Right lobe of liver (tissue), 6 donors: Measurements from ENCODE around the gene ANKK1. TPM values are rescaled to one million over a fixed set of nuclear protein-coding genes. Genes with fewer than 3 reads are reported as not detected.

ENCODE experiments used
- ATAC-seq, 4 donors: fragments of 200-7000 bp; cut with Tn5 transposase; one replicate each; pipeline ENCODE4 v1.9.1; 2020; ENCODE audit warnings: mild to moderate bottlenecking in 4 of 4, moderate library complexity in 4 of 4
- DNase-seq, 3 donors: peaks; one replicate each; pipeline ENCODE4 v3.0.0-alpha.2; 2020
- H3K27ac ChIP-seq, 3 donors: fragments of 200-600 bp; one replicate each; pipeline ENCODE4 v1.8.0; 2022
- H3K27me3 ChIP-seq, 2 donors: fragments of 200-600 bp; one replicate each; pipeline ENCODE4 v1.8.0; 2022
- H3K36me3 ChIP-seq, 4 donors: fragments of 200-600 bp; sonication (generic) in 1 of 4; one replicate each; pipeline versions ENCODE4 v1.5.1 to v1.8.0; 2017 to 2022; ENCODE audit warnings: control low read depth in 1 of 4
- H3K4me1 ChIP-seq, 4 donors: fragments of 200-600 bp; sonication (generic) in 1 of 4; one replicate each; pipeline versions ENCODE4 v1.5.1 to v1.8.0; 2017 to 2022; ENCODE audit warnings: control low read depth in 1 of 4
- H3K4me3 ChIP-seq, 3 donors: fragments of 200-600 bp; one replicate each; pipeline ENCODE4 v1.8.0; 2022
- H3K9me3 ChIP-seq, 4 donors: fragments of 200-600 bp; sonication (generic) in 1 of 4; one replicate each; pipeline versions ENCODE4 v1.5.1 to v1.8.0; 2017 to 2022; ENCODE audit warnings: control low read depth in 1 of 4
- POLR2A ChIP-seq: fragments of 450-650 bp; IDR thresholded peaks from one replicate; pipeline ENCODE4 v1.6.1; 2017; ENCODE audit warnings: antibody characterized with exemption, mild to moderate bottlenecking
- WGBS: methylation state at CpG from one replicate; pipeline ENCODE4 v1.1.6; 2018; ENCODE audit warnings: low coverage, low lambda C conversion rate; ENCODE audit not compliant: insufficient coverage; ENCODE audit errors: missing lambda C conversion rate; 5-methylcytosine and 5-hydroxymethylcytosine counted together
- intact Hi-C, 2 donors: fragments of 100-400 bp; cut with DNase I; formaldehyde crosslinking; loops; one replicate each; pipeline versions ENCODE4 v1.11.2 to v1.14.1; 2022
- total RNA-seq, 6 experiments: library from RNA; depleted of rRNA in 2 of 6; stranded (reverse); fragments of >200 nt in 2 of 6; fragmentation: NEBNext Ultra II Directional in 3 of 6; extraction: Animal tissue kit (Norgen Biotek cat#: 25700) in 3 of 6; gene quantifications; one replicate each; pipeline versions ENCODE4 v1.1.0 to v1.2.4, GENCODE V29; 2016 to 2023
- TF ChIP-seq, protein P1 (sequence below), 4 donors: fragments of 200-600 bp in 3 of 4; fragments of 450-650 bp in 1 of 4; IDR thresholded peaks; one replicate each; pipeline versions ENCODE4 v1.5.1 to v1.8.0; 2016 to 2022; ENCODE audit warnings: antibody characterized with exemption in 4 of 4, mild to moderate bottlenecking in 2 of 4
- donor health status: DM: no; HTN: yes; CAD: no.
- donor health status: DM: no; HTN: no; CAD: no.
- donor health status: DM: no; HTN: no; CAD: no.
- donor health status: DM: no; HTN: yes; CAD: no.
- donor health status: DM: no; HTN: yes; CAD: no.

Gene ANKK1
- total RNA-seq, 6 experiments from 2014 or later: 0.12 to 0.15 TPM; not detected in 4

GRCh38 chr11:113345978-113346377 lies 41.6 kb upstream of the ANKK1 start:
- DNase-seq (no peak), ATAC-seq (no peak)
- no peak for TF ChIP-seq POLR2A
- TF ChIP-seq, protein P1, sequence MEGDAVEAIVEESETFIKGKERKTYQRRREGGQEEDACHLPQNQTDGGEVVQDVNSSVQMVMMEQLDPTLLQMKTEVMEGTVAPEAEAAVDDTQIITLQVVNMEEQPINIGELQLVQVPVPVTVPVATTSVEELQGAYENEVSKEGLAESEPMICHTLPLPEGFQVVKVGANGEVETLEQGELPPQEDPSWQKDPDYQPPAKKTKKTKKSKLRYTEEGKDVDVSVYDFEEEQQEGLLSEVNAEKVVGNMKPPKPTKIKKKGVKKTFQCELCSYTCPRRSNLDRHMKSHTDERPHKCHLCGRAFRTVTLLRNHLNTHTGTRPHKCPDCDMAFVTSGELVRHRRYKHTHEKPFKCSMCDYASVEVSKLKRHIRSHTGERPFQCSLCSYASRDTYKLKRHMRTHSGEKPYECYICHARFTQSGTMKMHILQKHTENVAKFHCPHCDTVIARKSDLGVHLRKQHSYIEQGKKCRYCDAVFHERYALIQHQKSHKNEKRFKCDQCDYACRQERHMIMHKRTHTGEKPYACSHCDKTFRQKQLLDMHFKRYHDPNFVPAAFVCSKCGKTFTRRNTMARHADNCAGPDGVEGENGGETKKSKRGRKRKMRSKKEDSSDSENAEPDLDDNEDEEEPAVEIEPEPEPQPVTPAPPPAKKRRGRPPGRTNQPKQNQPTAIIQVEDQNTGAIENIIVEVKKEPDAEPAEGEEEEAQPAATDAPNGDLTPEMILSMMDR (IDR thresholded peaks at IDR 0.05): no peak
- WGBS: 82% methylated on average over 5 of the region's 8 CpGs
- H3K4me1 ChIP-seq: no peaks in the 10 kb centered on the region
- H3K27me3 ChIP-seq: no peaks in the 10 kb centered on the region
- peaks cover 0 to 5% (median 0%) of the 10 kb centered on the region in 4 donors for H3K36me3 ChIP-seq
- H3K4me3 ChIP-seq: no peak overlapping the region
- no peaks in the 10 kb centered on the region for H3K9me3 ChIP-seq
- intact Hi-C loops: no loop called here
- no peak overlapping the region for H3K27ac ChIP-seq

GRCh38 chr11:113349528-113349927 lies 38.1 kb upstream of the ANKK1 start:
- intact Hi-C loops: no loop called here
- DNase-seq (no peak), ATAC-seq (no peak)
- H3K27ac ChIP-seq: no peak overlapping the region
- H3K4me1 ChIP-seq: no peaks in the 10 kb centered on the region
- WGBS: 97% methylated on average over 3 of the region's 3 CpGs
- H3K4me3 ChIP-seq: no peak overlapping the region
- H3K9me3 ChIP-seq: no peaks in the 10 kb centered on the region
- H3K36me3 ChIP-seq: peaks cover 0 to 5% (median 0%) of the 10 kb centered on the region in 4 donors
- no peaks in the 10 kb centered on the region for H3K27me3 ChIP-seq
- TF ChIP-seq POLR2A: no peak
- TF ChIP-seq, protein P1 (IDR thresholded peaks at IDR 0.05): no peak

DNA sequence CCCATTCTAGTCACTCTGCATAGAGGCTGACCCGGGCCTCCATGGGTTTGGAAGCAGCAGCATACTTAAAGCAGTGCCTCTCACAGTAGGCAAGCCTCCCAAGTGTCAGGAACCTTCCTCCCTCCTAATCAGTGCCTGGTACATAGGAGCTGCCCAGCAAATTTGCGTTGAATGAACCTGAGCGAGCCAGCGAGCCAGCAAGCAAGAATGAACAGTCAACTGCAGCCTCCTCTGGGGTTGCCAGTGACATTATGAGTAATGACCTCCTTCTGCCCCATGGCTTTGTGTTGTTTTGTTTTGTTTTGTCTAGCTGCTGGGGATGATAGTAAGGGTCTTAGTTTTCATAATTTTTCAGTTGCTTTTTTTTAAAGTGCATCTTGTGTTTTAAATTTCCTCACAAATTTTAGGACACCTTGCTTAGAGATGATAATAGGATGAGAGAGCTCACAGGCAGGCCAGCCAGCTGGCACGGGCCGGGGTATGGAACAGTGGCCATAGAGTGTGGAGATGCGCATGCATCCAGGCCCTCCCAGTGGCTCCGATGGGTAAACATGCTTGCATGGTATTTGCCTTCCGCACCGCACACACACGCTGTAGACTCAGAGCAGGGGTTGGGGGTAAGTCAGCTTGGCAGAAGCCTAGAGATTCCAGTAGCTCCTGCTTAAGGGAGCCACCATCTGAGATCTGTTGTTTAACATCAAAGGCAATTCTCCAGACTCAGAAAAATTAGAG lies 37.1 kb upstream of the ANKK1 start:
- Histone ChIP-seq H3K27ac (no peak overlapping the region), H3K4me3 (no peak overlapping the region), H3K4me1 (no peaks in the 10 kb centered on the region), H3K36me3 (peaks cover 0 to under 1% (median 0%) of the 10 kb centered on the region in 4 donors), H3K9me3 (no peaks in the 10 kb centered on the region), H3K27me3 (no peaks in the 10 kb centered on the region)
- ATAC-seq (no peak), DNase-seq (no peak)
- no peak for TF ChIP-seq POLR2A
- TF ChIP-seq, protein P1 (IDR thresholded peaks at IDR 0.05): no peak
- intact Hi-C loops: no loop called here
- WGBS: 88% methylated on average over 6 of the region's 11 CpGs

- Histone ChIP-seq H3K9me3 (no peaks in the 10 kb centered on the region), H3K4me1 (no peaks in the 10 kb centered on the region), H3K27me3 (no peaks in the 10 kb centered on the region), H3K27ac (no peak overlapping the region), H3K4me3 (no peak overlapping the region), H3K36me3 (peaks cover 0 to 1% (median 0%) of the 10 kb centered on the region in 4 donors)
- 87% methylated on average over 3 of the region's 3 CpGs for WGBS
- DNase-seq (no peak), ATAC-seq (no peak)
- TF ChIP-seq POLR2A: no peak
- TF ChIP-seq, protein P1 (IDR thresholded peaks at IDR 0.05): no peak
- intact Hi-C loops: no loop called here
Observed at GRCh38 chr11:113351068-113351450, 36.5 kb upstream of the ANKK1 start.
